Breast epithelium (tissue), 4 donors: ENCODE measurements around the gene CADM1. TPM values are rescaled to one million over a fixed set of nuclear protein-coding genes. Genes with fewer than 3 reads are reported as not detected.

Source experiments
- DNase-seq, 2 donors: peaks; one replicate each; pipeline ENCODE4 v3.0.0-alpha.2; 2019; ENCODE audit warnings: low spot score in 2 of 2
- H3K27ac ChIP-seq, 2 donors: fragments of 200-600 bp; sonication (generic) in 1 of 2; one replicate each; pipeline ENCODE4 v1.5.1; 2016 to 2019; ENCODE audit warnings: mild to moderate bottlenecking in 1 of 2
- H3K27me3 ChIP-seq, 2 donors: fragments of 200-600 bp; sonication (generic) in 1 of 2; one replicate each; pipeline versions ENCODE4 v1.5.1 to v1.6.0; 2017 to 2019; ENCODE audit warnings: control low read depth in 1 of 2, mild to moderate bottlenecking in 1 of 2
- H3K36me3 ChIP-seq: fragments of 200-600 bp; one replicate; pipeline ENCODE4 v1.5.1; 2019
- H3K4me1 ChIP-seq, 2 donors: fragments of 200-600 bp; sonication (generic); one replicate each; pipeline ENCODE4 v1.5.1; 2016 to 2019; ENCODE audit warnings: control low read depth in 1 of 2
- H3K4me3 ChIP-seq, 3 donors: fragments of 200-600 bp; sonication (generic); 1 replicate in 2 of 3; 2 replicates in 1 of 3; pipeline ENCODE4 v1.5.1; 2016 to 2019; ENCODE audit warnings: mild to moderate bottlenecking in 3 of 3, moderate library complexity in 2 of 3
- H3K9me3 ChIP-seq, 2 donors: fragments of 200-600 bp; sonication (generic) in 1 of 2; one replicate each; pipeline ENCODE4 v1.5.1; 2016 to 2019; ENCODE audit warnings: control low read depth in 1 of 2
- POLR2A ChIP-seq: fragments of 450-650 bp; IDR thresholded peaks from one replicate; pipeline ENCODE4 v1.6.1; 2016; ENCODE audit warnings: antibody characterized with exemption, mild to moderate bottlenecking, moderate library complexity
- POLR2AphosphoS5 ChIP-seq, 3 donors: sonication (generic); formaldehyde crosslinking; IDR thresholded peaks; one replicate each; pipeline ENCODE4 v1.6.1; 2017; ENCODE audit warnings: antibody characterized with exemption in 3 of 3
- intact Hi-C: fragments of 100-400 bp; cut with DNase I; formaldehyde crosslinking; loops from one replicate; pipeline ENCODE4 v1.15.1; 2023; ENCODE audit warnings: low total_unique reads
- total RNA-seq, 3 donors: library from RNA; depleted of rRNA; stranded (reverse); fragments of >200 nt; gene quantifications; one replicate each; pipeline ENCODE4 v1.1.0, GENCODE V29; 2016
- TF ChIP-seq, protein P1 (sequence below), 3 donors: fragments of 450-650 bp; IDR thresholded peaks; one replicate each; pipeline ENCODE4 v1.5.1; 2016 to 2017; ENCODE audit warnings: antibody characterized with exemption in 3 of 3, mild to moderate bottlenecking in 3 of 3, moderate library complexity in 3 of 3

CADM1 gene
- total RNA-seq, 3 donors from 2014 or later, result 5.3 to 48.4 (median 33.1) TPM

DNA sequence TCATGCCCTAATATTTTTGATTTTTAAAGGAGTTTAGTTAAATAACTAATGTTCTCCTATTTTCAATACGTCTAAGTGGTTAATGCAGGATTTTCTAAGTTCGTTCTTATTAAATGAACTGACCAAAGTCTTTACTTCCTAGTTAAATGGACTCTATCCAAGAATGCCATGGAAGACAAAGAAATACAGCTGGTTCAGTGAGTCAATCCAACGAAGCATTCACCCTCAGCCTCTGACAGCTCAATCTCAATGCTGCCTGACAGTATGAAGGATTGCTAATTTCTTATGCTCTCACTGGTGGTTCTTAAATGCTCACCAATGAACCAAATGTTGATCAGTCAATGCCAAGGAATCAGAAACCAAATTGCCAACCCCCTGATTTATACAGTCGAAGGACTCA, 219.4 kb downstream of the CADM1 start:
- Histone ChIP-seq H3K36me3 (no peaks in the 10 kb centered on the region), H3K4me3 (no peak overlapping the region), H3K27me3 (no peaks in the 10 kb centered on the region), H3K9me3 (no peaks in the 10 kb centered on the region), H3K4me1 (no peaks in the 10 kb centered on the region), H3K27ac (no peak overlapping the region)
- intact Hi-C loops, result no loop called here
- DNase-seq, result no peak
- TF ChIP-seq POLR2AphosphoS5 (IDR thresholded peaks at IDR 0.05), result no peak
- no peak for TF ChIP-seq POLR2A
- TF ChIP-seq, protein P1, sequence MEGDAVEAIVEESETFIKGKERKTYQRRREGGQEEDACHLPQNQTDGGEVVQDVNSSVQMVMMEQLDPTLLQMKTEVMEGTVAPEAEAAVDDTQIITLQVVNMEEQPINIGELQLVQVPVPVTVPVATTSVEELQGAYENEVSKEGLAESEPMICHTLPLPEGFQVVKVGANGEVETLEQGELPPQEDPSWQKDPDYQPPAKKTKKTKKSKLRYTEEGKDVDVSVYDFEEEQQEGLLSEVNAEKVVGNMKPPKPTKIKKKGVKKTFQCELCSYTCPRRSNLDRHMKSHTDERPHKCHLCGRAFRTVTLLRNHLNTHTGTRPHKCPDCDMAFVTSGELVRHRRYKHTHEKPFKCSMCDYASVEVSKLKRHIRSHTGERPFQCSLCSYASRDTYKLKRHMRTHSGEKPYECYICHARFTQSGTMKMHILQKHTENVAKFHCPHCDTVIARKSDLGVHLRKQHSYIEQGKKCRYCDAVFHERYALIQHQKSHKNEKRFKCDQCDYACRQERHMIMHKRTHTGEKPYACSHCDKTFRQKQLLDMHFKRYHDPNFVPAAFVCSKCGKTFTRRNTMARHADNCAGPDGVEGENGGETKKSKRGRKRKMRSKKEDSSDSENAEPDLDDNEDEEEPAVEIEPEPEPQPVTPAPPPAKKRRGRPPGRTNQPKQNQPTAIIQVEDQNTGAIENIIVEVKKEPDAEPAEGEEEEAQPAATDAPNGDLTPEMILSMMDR (IDR thresholded peaks at IDR 0.05), result no peak

DNA sequence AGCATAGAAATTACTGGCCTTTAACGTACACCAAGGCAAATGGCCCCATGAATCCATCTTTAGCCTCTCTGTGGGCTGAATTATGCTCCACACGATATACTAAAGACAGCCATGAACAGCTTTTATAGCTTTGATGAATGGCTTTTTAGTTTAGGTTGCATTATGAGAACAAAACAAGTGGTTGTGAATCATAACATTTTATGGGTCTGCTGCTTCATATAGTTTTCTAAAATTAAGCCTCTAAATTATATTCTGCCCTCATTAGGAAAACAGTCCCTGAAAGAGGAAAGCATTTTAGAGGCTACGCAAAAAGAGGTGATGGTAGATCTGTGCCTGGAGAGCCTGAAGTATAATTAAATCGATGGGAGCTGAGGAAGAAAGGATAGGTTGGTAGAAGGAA, 221.3 kb downstream of the CADM1 start:
- TF ChIP-seq, protein P1 (IDR thresholded peaks at IDR 0.05), result no peak
- TF ChIP-seq POLR2A (no peak), POLR2AphosphoS5 (IDR thresholded peaks at IDR 0.05) (no peak)
- no peak overlapping the region for H3K4me3 ChIP-seq
- no peaks in the 10 kb centered on the region for H3K27me3 ChIP-seq
- H3K36me3 ChIP-seq, result no peaks in the 10 kb centered on the region
- H3K4me1 ChIP-seq, result no peaks in the 10 kb centered on the region
- intact Hi-C loops, result no loop called here
- no peak for DNase-seq
- no peak overlapping the region for H3K27ac ChIP-seq
- H3K9me3 ChIP-seq, result no peaks in the 10 kb centered on the region

DNA sequence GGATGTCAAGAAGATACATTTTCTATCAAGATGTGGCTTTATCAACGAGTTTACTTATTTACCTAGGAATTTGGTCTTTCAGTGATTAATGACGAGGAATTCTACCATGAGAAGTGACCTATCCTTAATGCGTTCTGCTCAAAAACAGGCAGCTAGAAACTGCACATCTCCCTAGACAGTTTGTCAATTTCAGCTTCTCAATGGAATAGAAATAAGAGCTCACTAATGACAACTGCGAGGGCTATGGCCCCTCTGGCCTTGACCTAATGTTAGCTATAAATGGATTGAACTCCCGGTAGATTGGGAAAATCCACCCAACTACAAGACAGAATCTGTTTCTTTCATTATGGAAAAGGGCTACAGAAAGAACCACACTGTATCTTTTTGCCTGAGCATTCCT, 223.4 kb downstream of the CADM1 start:
- H3K27me3 ChIP-seq, result no peaks in the 10 kb centered on the region
- no peak overlapping the region for H3K27ac ChIP-seq
- H3K36me3 ChIP-seq, result no peaks in the 10 kb centered on the region
- intact Hi-C loops, result no loop called here
- no peaks in the 10 kb centered on the region for H3K9me3 ChIP-seq
- H3K4me3 ChIP-seq, result no peak overlapping the region
- no peaks in the 10 kb centered on the region for H3K4me1 ChIP-seq
- no peak for DNase-seq
- TF ChIP-seq POLR2A (no peak), POLR2AphosphoS5 (IDR thresholded peaks at IDR 0.05) (no peak)
- TF ChIP-seq, protein P1 (IDR thresholded peaks at IDR 0.05), result no peak

DNA sequence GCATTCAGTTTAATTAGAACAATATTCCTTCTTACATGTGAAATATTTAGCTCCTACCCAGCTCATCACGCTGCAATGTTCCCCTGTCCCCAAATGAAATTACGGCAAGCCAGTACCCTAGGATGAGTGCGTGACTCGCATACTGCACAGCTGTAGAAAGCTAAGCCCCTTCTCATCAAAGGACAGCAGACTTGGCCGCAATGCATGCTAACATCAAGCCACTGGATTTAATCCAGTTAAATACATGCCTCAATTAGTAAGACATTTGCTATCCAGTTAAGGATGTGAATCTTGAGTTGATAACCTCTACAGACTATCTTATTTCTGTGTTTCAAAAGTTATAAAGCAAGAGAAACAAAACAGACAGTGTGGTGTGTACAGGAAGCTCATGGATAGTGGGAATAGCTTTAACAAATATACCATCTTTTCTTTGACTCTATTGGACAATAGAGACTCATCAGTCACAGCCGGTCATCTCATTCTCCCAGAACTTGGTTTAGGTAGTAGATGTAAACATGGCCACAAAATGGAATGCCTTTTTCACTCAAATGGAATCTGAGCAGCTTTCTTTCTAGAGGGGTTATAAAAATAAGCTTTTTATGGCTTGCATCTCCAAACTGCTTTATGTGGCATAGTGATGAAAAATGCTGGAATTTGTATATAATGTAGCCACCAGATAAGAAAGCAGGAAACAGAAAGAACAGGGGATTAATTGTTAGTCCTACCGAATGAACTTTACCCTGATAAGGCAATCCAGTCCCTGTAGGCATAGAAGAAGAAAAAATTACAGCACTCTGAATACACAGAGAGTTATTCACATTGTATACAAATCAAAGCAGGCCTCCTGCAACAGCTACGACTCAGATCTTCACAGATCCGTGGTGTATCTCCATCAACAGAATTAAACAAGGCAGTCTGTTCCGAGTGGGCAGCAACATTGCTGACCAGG, 224.1 kb downstream of the CADM1 start:
- no peak for DNase-seq
- Histone ChIP-seq H3K27me3 (no peaks in the 10 kb centered on the region), H3K9me3 (no peaks in the 10 kb centered on the region), H3K4me3 (no peak overlapping the region), H3K27ac (no peak overlapping the region), H3K36me3 (no peaks in the 10 kb centered on the region), H3K4me1 (no peaks in the 10 kb centered on the region)
- intact Hi-C loops, result no loop called here
- TF ChIP-seq, protein P1 (IDR thresholded peaks at IDR 0.05), result no peak
- TF ChIP-seq POLR2A, result no peak
- no peak for TF ChIP-seq POLR2AphosphoS5 (IDR thresholded peaks at IDR 0.05)

DNA sequence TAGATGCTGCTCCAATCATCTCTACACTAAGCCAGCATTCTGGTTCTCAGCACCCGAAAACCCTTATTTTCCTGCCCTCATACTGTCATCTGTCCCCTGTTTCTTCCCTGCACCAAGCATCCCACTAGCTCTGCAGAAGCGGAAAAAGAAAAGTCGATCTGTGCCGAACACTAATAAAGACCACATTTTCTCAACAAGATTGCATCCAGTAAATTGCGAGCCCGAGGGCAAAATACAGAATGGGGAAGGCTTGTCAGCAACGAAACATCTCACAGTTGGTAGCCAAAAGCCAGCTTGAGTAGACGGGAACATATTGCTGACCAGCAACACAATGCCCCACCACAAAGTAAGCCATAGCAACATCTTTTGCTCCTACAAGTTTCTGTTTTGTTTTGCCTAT, 227.4 kb downstream of the CADM1 start:
- Histone ChIP-seq H3K27ac (no peak overlapping the region), H3K9me3 (no peaks in the 10 kb centered on the region), H3K4me1 (no peaks in the 10 kb centered on the region), H3K27me3 (no peaks in the 10 kb centered on the region), H3K4me3 (no peak overlapping the region), H3K36me3 (no peaks in the 10 kb centered on the region)
- no peak for DNase-seq
- intact Hi-C loops, result no loop called here
- no peak for TF ChIP-seq POLR2AphosphoS5 (IDR thresholded peaks at IDR 0.05)
- TF ChIP-seq, protein P1 (IDR thresholded peaks at IDR 0.05), result no peak
- TF ChIP-seq POLR2A, result no peak
